DND-41 (cell line): ENCODE results near the gene CPED1.

Source experiments
- CTCF ChIP-seq: IDR thresholded peaks from 2 replicates; pipeline ENCODE4 v1.5.1; 2012; ENCODE audit warnings: borderline replicate concordance, low read length, moderate library complexity, mild to moderate bottlenecking; ENCODE audit not compliant: poor library complexity, severe bottlenecking; ENCODE audit errors: extremely low read depth
- EZH2 ChIP-seq: IDR thresholded peaks from 3 replicates; pipeline ENCODE4 v1.6.1; 2012; ENCODE audit warnings: borderline replicate concordance, low read depth, mild to moderate bottlenecking, moderate library complexity, low read length, inconsistent platforms; ENCODE audit not compliant: severe bottlenecking

- no peak for TF ChIP-seq CTCF
- TF ChIP-seq EZH2, result no peak
Measured at GRCh38 chr7:121105262-121105661, 116.8 kb downstream of the CPED1 start.
